Measurements from ENCODE around the gene ITPR2.
"Not testable (repeated sequence)": the region's sequence is repeated elsewhere in the genome, so short reads cannot be mapped to it uniquely, and the experiment has no call there.

The ITPR2 gene

GRCh38 chr12:26434299-26435068 is 398.5 kb downstream of the ITPR2 start:
- Histone ChIP-seq H3K9ac (ENCODE audit: low read length) (no peak overlapping the region), H3K4me1 (ENCODE audit: control insufficient read depth, insufficient read depth, low read length) (no peaks in the 10 kb centered on the region), H3K4me3 (ENCODE audit: low read length) (no peak overlapping the region), H3K27me3 (ENCODE audit: control insufficient read depth, insufficient read depth, low read length) (no peaks in the 10 kb centered on the region), H3K36me3 (ENCODE audit: control insufficient read depth, insufficient read depth, low read length) (no peaks in the 10 kb centered on the region), H3K9me3 (ENCODE audit: control insufficient read depth, low read length) (no peaks in the 10 kb centered on the region)

GRCh38 chr12:26433701-26434100 is 399.3 kb downstream of the ITPR2 start:
- H3K9ac ChIP-seq (ENCODE audit: low read length); H3K4me3 ChIP-seq (ENCODE audit: low read length); H3K4me1 ChIP-seq (ENCODE audit: control insufficient read depth, insufficient read depth, low read length); H3K27me3 ChIP-seq (ENCODE audit: control insufficient read depth, insufficient read depth, low read length); H3K9me3 ChIP-seq (ENCODE audit: control insufficient read depth, low read length); H3K36me3 ChIP-seq (ENCODE audit: control insufficient read depth, insufficient read depth, low read length): not testable (repeated sequence)

DNA sequence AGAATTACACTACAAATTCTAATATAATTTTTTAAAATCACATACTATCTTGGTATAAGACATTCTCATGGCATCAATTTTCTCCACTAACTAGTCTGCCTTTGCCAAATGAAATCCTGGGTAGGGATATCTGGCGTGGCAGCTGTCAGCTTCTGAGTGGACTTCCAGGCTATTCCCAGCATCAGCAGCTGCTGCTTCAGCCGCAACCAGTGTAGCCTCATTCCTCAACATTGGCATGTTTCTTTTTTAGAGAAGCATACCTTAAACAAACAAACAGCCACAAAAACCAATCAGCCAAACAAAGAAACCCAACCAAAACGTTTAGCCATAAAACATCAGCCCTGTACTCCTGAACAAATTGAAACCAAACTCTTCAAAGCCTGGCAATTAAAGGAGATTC is 401.8 kb downstream of the ITPR2 start:
- H3K9ac ChIP-seq (ENCODE audit: low read length) = no peak overlapping the region

DNA sequence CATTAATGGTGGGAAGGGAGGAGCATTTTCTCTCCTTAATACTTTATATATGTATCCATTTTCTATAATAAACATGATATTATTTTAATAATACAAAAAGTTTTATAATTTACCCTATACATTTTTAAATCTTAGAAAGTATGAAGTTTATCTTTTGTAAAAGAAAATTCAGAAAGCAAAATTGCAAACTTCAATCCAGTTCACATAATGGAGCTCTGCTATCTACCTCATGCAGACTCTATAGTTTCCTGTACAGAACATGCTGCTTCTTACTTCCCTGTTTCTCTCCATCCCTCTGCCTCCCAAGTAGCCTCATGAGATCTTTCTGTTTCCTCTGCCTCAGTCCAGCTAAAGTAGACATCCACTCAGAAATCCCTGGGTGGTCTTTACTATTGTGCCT is 402.4 kb downstream of the ITPR2 start:
- H3K9ac ChIP-seq (ENCODE audit: low read length); H3K27me3 ChIP-seq (ENCODE audit: control insufficient read depth, insufficient read depth, low read length): not testable (repeated sequence)

More for the DNA sequence above, 401.8 kb downstream of the ITPR2 start:
- no peaks in the 10 kb centered on the region for H3K36me3 ChIP-seq (ENCODE audit: control insufficient read depth, insufficient read depth, low read length)
- no peak overlapping the region for H3K4me3 ChIP-seq (ENCODE audit: low read length)
- no peaks in the 10 kb centered on the region for H3K4me1 ChIP-seq (ENCODE audit: control insufficient read depth, insufficient read depth, low read length)
- H3K9me3 ChIP-seq (ENCODE audit: control insufficient read depth, low read length) = no peaks in the 10 kb centered on the region
- no peaks in the 10 kb centered on the region for H3K27me3 ChIP-seq (ENCODE audit: control insufficient read depth, insufficient read depth, low read length)

GRCh38 chr12:26429070-26429691 is 403.8 kb downstream of the ITPR2 start:
- no peaks in the 10 kb centered on the region for H3K36me3 ChIP-seq (ENCODE audit: control insufficient read depth, insufficient read depth, low read length)
- no peaks in the 10 kb centered on the region for H3K9me3 ChIP-seq (ENCODE audit: control insufficient read depth, low read length)
- H3K9ac ChIP-seq (ENCODE audit: low read length) = no peak overlapping the region

More for the DNA sequence above, 402.4 kb downstream of the ITPR2 start:
- H3K9me3 ChIP-seq (ENCODE audit: control insufficient read depth, low read length); H3K4me3 ChIP-seq (ENCODE audit: low read length); H3K36me3 ChIP-seq (ENCODE audit: control insufficient read depth, insufficient read depth, low read length); H3K4me1 ChIP-seq (ENCODE audit: control insufficient read depth, insufficient read depth, low read length): not testable (repeated sequence)

DNA sequence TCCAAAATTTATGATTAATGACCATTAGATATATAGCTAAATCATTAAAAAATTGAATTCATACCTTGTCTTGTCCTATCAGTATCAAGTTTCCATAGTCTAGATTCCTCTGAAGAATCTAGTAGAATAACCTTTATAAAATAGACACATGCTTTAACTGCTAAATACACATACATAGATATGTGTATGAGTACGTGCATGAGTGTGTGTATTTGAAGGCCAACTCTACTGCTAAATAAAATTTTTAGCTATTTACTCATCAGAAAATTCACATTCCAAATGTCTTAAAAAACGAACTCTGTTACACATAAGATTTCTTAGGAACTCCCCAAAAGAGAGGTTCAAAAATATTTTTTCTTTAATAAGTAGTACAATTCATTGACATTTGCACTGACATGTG is 404.6 kb downstream of the ITPR2 start:
- Histone ChIP-seq H3K4me3 (ENCODE audit: low read length) (no peak overlapping the region), H3K36me3 (ENCODE audit: control insufficient read depth, insufficient read depth, low read length) (no peaks in the 10 kb centered on the region), H3K9ac (ENCODE audit: low read length) (no peak overlapping the region), H3K27me3 (ENCODE audit: control insufficient read depth, insufficient read depth, low read length) (no peaks in the 10 kb centered on the region), H3K4me1 (ENCODE audit: control insufficient read depth, insufficient read depth, low read length) (no peaks in the 10 kb centered on the region), H3K9me3 (ENCODE audit: control insufficient read depth, low read length) (no peaks in the 10 kb centered on the region)

More at GRCh38 chr12:26429070-26429691, 403.8 kb downstream of the ITPR2 start:
- Histone ChIP-seq H3K27me3 (ENCODE audit: control insufficient read depth, insufficient read depth, low read length) (no peaks in the 10 kb centered on the region), H3K4me3 (ENCODE audit: low read length) (no peak overlapping the region), H3K4me1 (ENCODE audit: control insufficient read depth, insufficient read depth, low read length) (no peaks in the 10 kb centered on the region)

DNA sequence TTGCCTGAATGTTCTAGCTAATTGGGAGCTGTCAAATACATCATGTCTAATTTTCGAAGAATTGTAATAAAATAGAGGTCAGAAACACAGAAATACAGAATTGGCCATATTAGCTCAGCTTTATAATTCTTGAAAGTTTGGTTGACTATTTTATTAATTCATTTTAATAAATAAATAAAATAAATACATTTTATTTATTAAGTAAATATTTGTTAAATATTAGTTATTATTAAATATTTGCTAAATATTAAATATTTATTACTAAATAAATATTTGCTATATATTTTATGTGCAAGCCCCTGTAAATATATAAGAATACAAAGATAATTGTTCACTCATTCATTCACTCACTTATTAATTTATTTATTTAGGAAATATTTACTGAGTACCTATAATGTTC is 406.3 kb downstream of the ITPR2 start:
- H3K27me3 ChIP-seq (ENCODE audit: control insufficient read depth, insufficient read depth, low read length) = no peaks in the 10 kb centered on the region
- H3K4me3 ChIP-seq (ENCODE audit: low read length) = no peak overlapping the region
- no peaks in the 10 kb centered on the region for H3K36me3 ChIP-seq (ENCODE audit: control insufficient read depth, insufficient read depth, low read length)
- no peak overlapping the region for H3K9ac ChIP-seq (ENCODE audit: low read length)
- H3K4me1 ChIP-seq (ENCODE audit: control insufficient read depth, insufficient read depth, low read length) = no peaks in the 10 kb centered on the region
- no peaks in the 10 kb centered on the region for H3K9me3 ChIP-seq (ENCODE audit: control insufficient read depth, low read length)

GRCh38 chr12:26425587-26426260 is 407.3 kb downstream of the ITPR2 start:
- Histone ChIP-seq H3K4me1 (ENCODE audit: control insufficient read depth, insufficient read depth, low read length) (no peaks in the 10 kb centered on the region), H3K9me3 (ENCODE audit: control insufficient read depth, low read length) (no peaks in the 10 kb centered on the region), H3K36me3 (ENCODE audit: control insufficient read depth, insufficient read depth, low read length) (no peaks in the 10 kb centered on the region)

DNA sequence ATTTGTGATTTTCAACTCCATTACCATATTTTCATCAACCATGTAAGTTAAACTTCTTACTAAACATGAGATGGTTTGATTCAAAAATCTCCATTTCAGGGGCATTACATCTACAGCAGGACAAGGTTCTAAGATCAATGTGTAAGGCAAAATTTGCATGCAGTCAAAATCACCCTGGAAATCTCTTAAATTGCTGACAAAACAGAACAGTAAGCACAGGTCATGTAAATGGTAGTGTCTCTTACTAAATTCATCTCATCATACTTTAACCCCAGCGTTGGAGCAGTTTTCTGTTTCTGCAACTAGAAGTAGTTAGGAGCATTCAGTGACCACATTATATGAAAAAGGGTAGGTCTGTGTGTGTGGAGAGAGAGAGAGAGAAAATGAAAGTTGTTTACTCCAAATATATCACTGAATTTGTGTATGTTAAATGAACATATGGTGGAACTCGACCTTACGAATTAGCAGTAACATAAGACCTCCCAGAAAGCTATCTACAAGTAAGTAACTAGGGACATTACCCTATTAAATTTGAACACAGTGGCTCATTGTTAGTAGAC is 410.1 kb downstream of the ITPR2 start:
- Histone ChIP-seq H3K27me3 (ENCODE audit: control insufficient read depth, insufficient read depth, low read length) (no peaks in the 10 kb centered on the region), H3K9me3 (ENCODE audit: control insufficient read depth, low read length) (no peaks in the 10 kb centered on the region), H3K4me3 (ENCODE audit: low read length) (no peak overlapping the region), H3K36me3 (ENCODE audit: control insufficient read depth, insufficient read depth, low read length) (no peaks in the 10 kb centered on the region), H3K4me1 (ENCODE audit: control insufficient read depth, insufficient read depth, low read length) (no peaks in the 10 kb centered on the region), H3K9ac (ENCODE audit: low read length) (no peak overlapping the region)

More at GRCh38 chr12:26425587-26426260, 407.3 kb downstream of the ITPR2 start:
- Histone ChIP-seq H3K4me3 (ENCODE audit: low read length) (no peak overlapping the region), H3K9ac (ENCODE audit: low read length) (no peak overlapping the region), H3K27me3 (ENCODE audit: control insufficient read depth, insufficient read depth, low read length) (no peaks in the 10 kb centered on the region)

GRCh38 chr12:26416550-26416949 is 416.4 kb downstream of the ITPR2 start:
- H3K36me3 ChIP-seq (ENCODE audit: control insufficient read depth, insufficient read depth, low read length) = no peaks in the 10 kb centered on the region
- no peaks in the 10 kb centered on the region for H3K27me3 ChIP-seq (ENCODE audit: control insufficient read depth, insufficient read depth, low read length)
- no peak overlapping the region for H3K9ac ChIP-seq (ENCODE audit: low read length)
- H3K4me1 ChIP-seq (ENCODE audit: control insufficient read depth, insufficient read depth, low read length) = no peaks in the 10 kb centered on the region
- H3K9me3 ChIP-seq (ENCODE audit: control insufficient read depth, low read length) = no peaks in the 10 kb centered on the region
- H3K4me3 ChIP-seq (ENCODE audit: low read length) = no peak overlapping the region

- no peaks in the 10 kb centered on the region for H3K4me1 ChIP-seq (ENCODE audit: control insufficient read depth, insufficient read depth, low read length)
- H3K27me3 ChIP-seq (ENCODE audit: control insufficient read depth, insufficient read depth, low read length) = no peaks in the 10 kb centered on the region
- H3K4me3 ChIP-seq (ENCODE audit: low read length) = no peak overlapping the region
- H3K9me3 ChIP-seq (ENCODE audit: control insufficient read depth, low read length) = no peaks in the 10 kb centered on the region
- H3K9ac ChIP-seq (ENCODE audit: low read length) = no peak overlapping the region
- H3K36me3 ChIP-seq (ENCODE audit: control insufficient read depth, insufficient read depth, low read length) = no peaks in the 10 kb centered on the region
Observed at GRCh38 chr12:26410689-26411088, 422.3 kb downstream of the ITPR2 start.

DNA sequence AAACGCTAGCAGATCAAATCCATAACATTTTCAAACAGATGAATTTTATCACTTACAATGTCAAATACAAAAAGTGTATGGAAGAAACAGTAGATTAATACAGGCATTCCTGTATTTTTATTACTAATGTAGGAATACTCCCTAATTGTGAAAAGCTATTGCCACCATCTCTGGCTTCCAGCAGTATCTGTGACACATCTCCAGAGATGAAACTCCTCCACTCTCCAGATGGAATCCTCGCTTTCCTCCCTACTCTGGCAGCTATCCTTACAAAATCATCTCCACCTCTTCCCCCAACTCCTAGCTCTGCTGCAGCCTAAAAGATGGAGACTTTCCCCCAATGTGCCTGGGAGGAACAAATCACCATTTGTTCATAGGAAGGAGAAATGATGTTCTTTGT is 426.2 kb downstream of the ITPR2 start:
- Histone ChIP-seq H3K4me1 (ENCODE audit: control insufficient read depth, insufficient read depth, low read length) (peaks cover 5% of the 10 kb centered on the region), H3K9ac (ENCODE audit: low read length) (no peak overlapping the region), H3K27me3 (ENCODE audit: control insufficient read depth, insufficient read depth, low read length) (no peaks in the 10 kb centered on the region), H3K36me3 (ENCODE audit: control insufficient read depth, insufficient read depth, low read length) (no peaks in the 10 kb centered on the region), H3K4me3 (ENCODE audit: low read length) (no peak overlapping the region), H3K9me3 (ENCODE audit: control insufficient read depth, low read length) (no peaks in the 10 kb centered on the region)

Data from mucosa of stomach (tissue), 1 donor.